Stimulated activated CD8-positive, alpha-beta memory T cell treated with anti-CD3 and anti-CD28 coated beads, Interleukin-15, amount 100 ng/mL, for 1 hour (primary cell): ENCODE results near the gene TAS2R9.
"Not testable (repeated sequence)": the region's sequence is repeated elsewhere in the genome, so short reads cannot be mapped to it uniquely, and the experiment has no call there.

Experiments
- DNase-seq: peaks from one replicate; pipeline ENCODE4 v3.0.0-alpha.2; 2020; ENCODE audit warnings: low read depth

TAS2R9 gene

GRCh38 chr12:10810068-10810467 is at the start of gene TAS2R9:
TSS of gene TAS2R9 (minus strand) at chr12:10810168. CDS start at chr12:10810075, 93 bp downstream.
- DNase-seq: no peak

GRCh38 chr12:10855807-10856206 is 45.8 kb upstream of the TAS2R9 start:
- no peak for DNase-seq

GRCh38 chr12:10853776-10854175 is 43.8 kb upstream of the TAS2R9 start:
- no peak for DNase-seq

- no peak for DNase-seq
Measured at GRCh38 chr12:10851243-10851858, 41.4 kb upstream of the TAS2R9 start.

GRCh38 chr12:10849425-10849878 is 39.5 kb upstream of the TAS2R9 start, which contains the start of gene PRR4:
TSS of gene PRR4 (minus strand) at chr12:10849475. CDS start at chr12:10849437, 38 bp downstream.
- DNase-seq: no peak

GRCh38 chr12:10847744-10848143 is 37.8 kb upstream of the TAS2R9 start:
- DNase-seq: no peak

GRCh38 chr12:10842862-10843261 is 32.9 kb upstream of the TAS2R9 start:
- no peak for DNase-seq

- DNase-seq: no peak
Measured at GRCh38 chr12:10838461-10838860, 28.5 kb upstream of the TAS2R9 start.

GRCh38 chr12:10829994-10830393 is 20.0 kb upstream of the TAS2R9 start:
- DNase-seq: no peak

GRCh38 chr12:10826258-10826657 is 16.3 kb upstream of the TAS2R9 start, which contains the start of gene TAS2R10:
TSS of gene TAS2R10 (minus strand) at chr12:10826358. CDS start at chr12:10826269, 89 bp downstream.
- DNase-seq: no peak

GRCh38 chr12:10824957-10825356 is 15.0 kb upstream of the TAS2R9 start:
- no peak for DNase-seq

- no peak for DNase-seq
Measured at GRCh38 chr12:10811883-10812536, 2.0 kb upstream of the TAS2R9 start.

- no peak for DNase-seq
Measured at GRCh38 chr12:10807186-10807585, 2.8 kb downstream of the TAS2R9 start, which contains the start of gene TAS2R8. TSS of gene TAS2R8 (minus strand) at chr12:10807286. CDS start at chr12:10806980, 306 bp downstream.

- DNase-seq: no peak
Measured at GRCh38 chr12:10802587-10802986, 7.4 kb downstream of the TAS2R9 start, which contains the start of gene TAS2R7. TSS of gene TAS2R7 (minus strand) at chr12:10802627. CDS start at chr12:10802570, 57 bp downstream.

GRCh38 chr12:10801741-10802140 is 8.2 kb downstream of the TAS2R9 start:
- no peak for DNase-seq

- no peak for DNase-seq
Measured at GRCh38 chr12:10794222-10794621, 15.7 kb downstream of the TAS2R9 start.

GRCh38 chr12:10791769-10792168 is 18.2 kb downstream of the TAS2R9 start:
- DNase-seq: not testable (repeated sequence)

GRCh38 chr12:10783252-10783651 is 26.7 kb downstream of the TAS2R9 start:
- no peak for DNase-seq

- no peak for DNase-seq
Measured at GRCh38 chr12:10779103-10779502, 30.9 kb downstream of the TAS2R9 start.

- no peak for DNase-seq
Measured at GRCh38 chr12:10771132-10771733, 38.7 kb downstream of the TAS2R9 start.

- no peak for DNase-seq
Measured at GRCh38 chr12:10759657-10760056, 50.3 kb downstream of the TAS2R9 start.
